ENCODE results near the gene ZBTB20.

Gene ZBTB20

GRCh38 chr3:115098354-115099073 lies 48.6 kb downstream of the ZBTB20 start:
- no peak for DNase-seq (ENCODE audit: low read depth in 1 of 2, low spot score in 1 of 2)
- TF ChIP-seq JUND (IDR thresholded peaks at IDR 0.05; ENCODE audit: low read depth), result no peak
- in situ Hi-C loops (cut with HindIII; ENCODE audit: low pct_unique_long_range_greater_than_20kb, low sequenced_read_pairs), result no loop called here

GRCh38 chr3:115095236-115095635 lies 51.9 kb downstream of the ZBTB20 start:
- DNase-seq (ENCODE audit: low read depth in 1 of 2, low spot score in 1 of 2), result no peak
- in situ Hi-C loops (cut with HindIII; ENCODE audit: low pct_unique_long_range_greater_than_20kb, low sequenced_read_pairs), result no loop called here
- TF ChIP-seq JUND (IDR thresholded peaks at IDR 0.05; ENCODE audit: low read depth), result no peak

GRCh38 chr3:115092220-115092791 lies 54.8 kb downstream of the ZBTB20 start:
- no peak for TF ChIP-seq JUND (IDR thresholded peaks at IDR 0.05; ENCODE audit: low read depth)
- in situ Hi-C loops (cut with HindIII; ENCODE audit: low pct_unique_long_range_greater_than_20kb, low sequenced_read_pairs), result no loop called here
- DNase-seq (ENCODE audit: low read depth in 1 of 2, low spot score in 1 of 2), result peak; percentile 18 to 70

- no peak for TF ChIP-seq JUND (IDR thresholded peaks at IDR 0.05; ENCODE audit: low read depth)
- DNase-seq (ENCODE audit: low read depth in 1 of 2, low spot score in 1 of 2), result no peak
- in situ Hi-C loops (cut with HindIII; ENCODE audit: low pct_unique_long_range_greater_than_20kb, low sequenced_read_pairs), result no loop called here
Observed at GRCh38 chr3:115090712-115091111, 56.4 kb downstream of the ZBTB20 start.

GRCh38 chr3:115089481-115089880 lies 57.6 kb downstream of the ZBTB20 start:
- TF ChIP-seq JUND (IDR thresholded peaks at IDR 0.05; ENCODE audit: low read depth), result no peak
- DNase-seq (ENCODE audit: low read depth in 1 of 2, low spot score in 1 of 2), result no peak
- in situ Hi-C loops (cut with HindIII; ENCODE audit: low pct_unique_long_range_greater_than_20kb, low sequenced_read_pairs), result no loop called here

GRCh38 chr3:115087512-115087911 lies 59.6 kb downstream of the ZBTB20 start:
- no peak for DNase-seq (ENCODE audit: low read depth in 1 of 2, low spot score in 1 of 2)
- in situ Hi-C loops (cut with HindIII; ENCODE audit: low pct_unique_long_range_greater_than_20kb, low sequenced_read_pairs), result no loop called here
- no peak for TF ChIP-seq JUND (IDR thresholded peaks at IDR 0.05; ENCODE audit: low read depth)

GRCh38 chr3:115086344-115086743 lies 60.7 kb downstream of the ZBTB20 start:
- TF ChIP-seq JUND (IDR thresholded peaks at IDR 0.05; ENCODE audit: low read depth), result no peak

GRCh38 chr3:115085197-115085865 lies 61.8 kb downstream of the ZBTB20 start:
- DNase-seq (ENCODE audit: low read depth in 1 of 2, low spot score in 1 of 2), result peak in 1 of 2 experiments; percentile 22
- in situ Hi-C loops (cut with HindIII; ENCODE audit: low pct_unique_long_range_greater_than_20kb, low sequenced_read_pairs), result no loop called here
- TF ChIP-seq JUND (IDR thresholded peaks at IDR 0.05; ENCODE audit: low read depth), result no peak

More at GRCh38 chr3:115086344-115086743, 60.7 kb downstream of the ZBTB20 start:
- DNase-seq (ENCODE audit: low read depth in 1 of 2, low spot score in 1 of 2), result no peak
- in situ Hi-C loops (cut with HindIII; ENCODE audit: low pct_unique_long_range_greater_than_20kb, low sequenced_read_pairs), result no loop called here

- no peak for DNase-seq (ENCODE audit: low read depth in 1 of 2, low spot score in 1 of 2)
- in situ Hi-C loops (cut with HindIII; ENCODE audit: low pct_unique_long_range_greater_than_20kb, low sequenced_read_pairs), result no loop called here
- no peak for TF ChIP-seq JUND (IDR thresholded peaks at IDR 0.05; ENCODE audit: low read depth)
Observed at GRCh38 chr3:115084686-115085085, 62.4 kb downstream of the ZBTB20 start.

GRCh38 chr3:115082260-115082659 lies 64.8 kb downstream of the ZBTB20 start:
- no peak for TF ChIP-seq JUND (IDR thresholded peaks at IDR 0.05; ENCODE audit: low read depth)
- DNase-seq (ENCODE audit: low read depth in 1 of 2, low spot score in 1 of 2), result no peak
- in situ Hi-C loops (cut with HindIII; ENCODE audit: low pct_unique_long_range_greater_than_20kb, low sequenced_read_pairs), result no loop called here

GRCh38 chr3:115081444-115081843 lies 65.6 kb downstream of the ZBTB20 start:
- no peak for DNase-seq (ENCODE audit: low read depth in 1 of 2, low spot score in 1 of 2)
- TF ChIP-seq JUND (IDR thresholded peaks at IDR 0.05; ENCODE audit: low read depth), result no peak
- in situ Hi-C loops (cut with HindIII; ENCODE audit: low pct_unique_long_range_greater_than_20kb, low sequenced_read_pairs), result no loop called here

- in situ Hi-C loops (cut with HindIII; ENCODE audit: low pct_unique_long_range_greater_than_20kb, low sequenced_read_pairs), result no loop called here
- no peak for TF ChIP-seq JUND (IDR thresholded peaks at IDR 0.05; ENCODE audit: low read depth)
- DNase-seq (ENCODE audit: low read depth in 1 of 2, low spot score in 1 of 2), result no peak
Observed at GRCh38 chr3:115077501-115078250, 69.4 kb downstream of the ZBTB20 start.
